Activated CD8-positive, alpha-beta T cell treated with anti-CD3 and anti-CD28 coated beads for 36 hours (primary cell): ENCODE measurements around the gene TAF1. TPM values are rescaled to one million over a fixed set of nuclear protein-coding genes. Genes with fewer than 3 reads are reported as not detected.
A peak's percentile ranks its signal among the peaks of the same experiment; 100 is the strongest.

Experiments used
- ATAC-seq: fragments of 200-7000 bp; cut with Tn5 transposase; one replicate; pipeline ENCODE4 v1.10.0; 2021; ENCODE audit warnings: mild to moderate bottlenecking, moderate library complexity
- CTCF ChIA-PET: fragments of 350-600 bp; sonication (Branson Sonifier 250); formaldehyde crosslinking; loops from one replicate; lab custom pipeline; 2021; ENCODE audit warnings: antibody characterized with exemption; lab: Charles Lee
- POLR2A ChIA-PET: fragments of 350-600 bp; sonication (Branson Sonifier 250); formaldehyde crosslinking; loops from one replicate; lab custom pipeline; 2021; ENCODE audit warnings: antibody characterized with exemption; lab: Charles Lee
- DNase-seq: peaks from one replicate; pipeline ENCODE4 v3.0.0-alpha.2; 2020
- H3K27ac Mint-ChIP-seq: one replicate; pipeline ENCODE4 v1.8.0; 2021; ENCODE audit warnings: mild to moderate bottlenecking, mixed read lengths
- H3K27me3 Mint-ChIP-seq: one replicate; pipeline ENCODE4 v1.8.0; 2021; ENCODE audit warnings: mixed read lengths
- H3K36me3 Mint-ChIP-seq: one replicate; pipeline ENCODE4 v1.8.0; 2021; ENCODE audit warnings: low read depth, mixed read lengths
- H3K4me1 Mint-ChIP-seq: one replicate; pipeline ENCODE4 v1.8.0; 2021; ENCODE audit warnings: low read depth, mixed read lengths
- H3K4me3 Mint-ChIP-seq: one replicate; pipeline ENCODE4 v1.8.0; 2021; ENCODE audit warnings: mild to moderate bottlenecking, moderate library complexity, mixed read lengths
- H3K9me3 Mint-ChIP-seq: one replicate; pipeline ENCODE4 v1.8.0; 2021; ENCODE audit warnings: mixed read lengths
- CTCF ChIP-seq: fragments of 200-600 bp; IDR thresholded peaks from one replicate; pipeline ENCODE4 v1.8.0; 2022; ENCODE audit warnings: antibody characterized with exemption, mild to moderate bottlenecking
- intact Hi-C: fragments of 100-400 bp; cut with micrococcal nuclease; formaldehyde crosslinking; loops from one replicate; pipeline ENCODE4 v1.10.0; 2022
- total RNA-seq, 2 experiments: library from RNA; stranded (reverse); gene quantifications; one replicate each; pipeline ENCODE4 v1.2.3, GENCODE V29; 2021

The TAF1 gene
- total RNA-seq, 2 experiments from 2014 or later, result 26.8 to 30.9 TPM

- Mint-ChIP-seq H3K27me3 (no peaks in the 10 kb centered on the region), H3K4me3 (no peak overlapping the region), H3K27ac (no peak overlapping the region), H3K36me3 (peaks cover 6% of the 10 kb centered on the region), H3K9me3 (no peaks in the 10 kb centered on the region), H3K4me1 (no peaks in the 10 kb centered on the region)
- ChIA-PET CTCF (no interaction called here), POLR2A (no interaction called here)
- intact Hi-C loops, result no loop called here
- TF ChIP-seq CTCF, result no peak
- no peak for DNase-seq
- no peak for ATAC-seq
These were observed 116.2 kb downstream of the TAF1 start for GRCh38 chrX:71482228-71482958.

GRCh38 chrX:71487814-71488213 lies 121.7 kb downstream of the TAF1 start:
- DNase-seq (no peak), ATAC-seq (no peak)
- POLR2A ChIA-PET, result no interaction called here
- peaks cover 8% of the 10 kb centered on the region for H3K36me3 Mint-ChIP-seq
- CTCF ChIA-PET, result no interaction called here
- H3K27me3 Mint-ChIP-seq, result no peaks in the 10 kb centered on the region
- no peak for TF ChIP-seq CTCF
- H3K9me3 Mint-ChIP-seq, result no peaks in the 10 kb centered on the region
- H3K4me1 Mint-ChIP-seq, result peaks cover 8% of the 10 kb centered on the region
- intact Hi-C loops, result no loop called here
- no peak overlapping the region for H3K4me3 Mint-ChIP-seq
- H3K27ac Mint-ChIP-seq, result no peak overlapping the region

- Mint-ChIP-seq H3K4me3 (no peak overlapping the region), H3K27me3 (no peaks in the 10 kb centered on the region), H3K36me3 (peaks cover 8% of the 10 kb centered on the region), H3K4me1 (peaks cover 12% of the 10 kb centered on the region), H3K9me3 (no peaks in the 10 kb centered on the region), H3K27ac (no peak overlapping the region)
- ATAC-seq (no peak), DNase-seq (no peak)
- ChIA-PET CTCF (no interaction called here), POLR2A (interaction anchor here (0.7 kb wide), 1 partner anchor 24 kb away, joined by 3 read pairs; no protein-coding TSS in a partner anchor)
- no peak for TF ChIP-seq CTCF
- intact Hi-C loops, result no loop called here
These were observed 123.4 kb downstream of the TAF1 start for GRCh38 chrX:71489540-71489939.

- peaks cover 12% of the 10 kb centered on the region for H3K4me1 Mint-ChIP-seq
- DNase-seq, result peak; percentile 66
- ChIA-PET POLR2A (interaction anchor here (1.0 to 2.2 kb wide), 8 partner anchors 37 to 126 kb away, joined by 3 to 21 read pairs (median 4); partner anchors contain the start of genes CXCR3 and OGT), CTCF (no interaction called here)
- intact Hi-C loops, result no loop called here
- peak overlapping the region; percentile 76 for H3K4me3 Mint-ChIP-seq
- peak overlapping the region; percentile 72 for H3K27ac Mint-ChIP-seq
- peak; percentile 75 for ATAC-seq
- H3K36me3 Mint-ChIP-seq, result peaks cover 2% of the 10 kb centered on the region
- H3K27me3 Mint-ChIP-seq, result no peaks in the 10 kb centered on the region
- no peaks in the 10 kb centered on the region for H3K9me3 Mint-ChIP-seq
- TF ChIP-seq CTCF, result no peak
These were observed 126.3 kb downstream of the TAF1 start for GRCh38 chrX:71492231-71493065.
